ENCODE results near the gene DENND6B.

- no peak for TF ChIP-seq EZH2 (IDR thresholded peaks at IDR 0.05; ENCODE audit: borderline replicate concordance, low read length)
- TF ChIP-seq, protein P1, sequence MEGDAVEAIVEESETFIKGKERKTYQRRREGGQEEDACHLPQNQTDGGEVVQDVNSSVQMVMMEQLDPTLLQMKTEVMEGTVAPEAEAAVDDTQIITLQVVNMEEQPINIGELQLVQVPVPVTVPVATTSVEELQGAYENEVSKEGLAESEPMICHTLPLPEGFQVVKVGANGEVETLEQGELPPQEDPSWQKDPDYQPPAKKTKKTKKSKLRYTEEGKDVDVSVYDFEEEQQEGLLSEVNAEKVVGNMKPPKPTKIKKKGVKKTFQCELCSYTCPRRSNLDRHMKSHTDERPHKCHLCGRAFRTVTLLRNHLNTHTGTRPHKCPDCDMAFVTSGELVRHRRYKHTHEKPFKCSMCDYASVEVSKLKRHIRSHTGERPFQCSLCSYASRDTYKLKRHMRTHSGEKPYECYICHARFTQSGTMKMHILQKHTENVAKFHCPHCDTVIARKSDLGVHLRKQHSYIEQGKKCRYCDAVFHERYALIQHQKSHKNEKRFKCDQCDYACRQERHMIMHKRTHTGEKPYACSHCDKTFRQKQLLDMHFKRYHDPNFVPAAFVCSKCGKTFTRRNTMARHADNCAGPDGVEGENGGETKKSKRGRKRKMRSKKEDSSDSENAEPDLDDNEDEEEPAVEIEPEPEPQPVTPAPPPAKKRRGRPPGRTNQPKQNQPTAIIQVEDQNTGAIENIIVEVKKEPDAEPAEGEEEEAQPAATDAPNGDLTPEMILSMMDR (IDR thresholded peaks at IDR 0.05; ENCODE audit: low read length) = no peak
Observed at GRCh38 chr22:50307890-50308596, 18.8 kb downstream of the DENND6B start.
